Measurements from ENCODE around the gene B4GALNT3.

B4GALNT3 gene

DNA sequence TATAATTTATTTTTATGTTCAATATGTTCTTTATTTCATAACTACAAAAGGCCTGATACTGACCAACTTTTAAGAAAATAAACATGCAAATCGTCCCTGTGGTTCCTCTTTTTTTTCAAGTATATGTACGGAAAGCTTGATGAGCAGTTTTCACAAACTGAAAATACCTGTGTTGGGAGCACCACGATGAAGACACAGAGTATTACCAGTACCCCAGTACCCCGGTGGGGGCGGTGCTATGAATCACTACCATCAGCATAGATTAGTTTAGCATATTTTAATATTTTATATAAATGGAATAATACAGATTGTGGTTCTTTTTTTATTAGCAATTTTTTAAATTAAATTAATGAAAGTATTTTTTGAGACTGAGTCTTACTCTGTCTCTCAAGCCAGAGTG, 7.0 kb downstream of the B4GALNT3 start:
- DNase-seq (ENCODE audit: low spot score): no peak
- TF ChIP-seq, protein P1, sequence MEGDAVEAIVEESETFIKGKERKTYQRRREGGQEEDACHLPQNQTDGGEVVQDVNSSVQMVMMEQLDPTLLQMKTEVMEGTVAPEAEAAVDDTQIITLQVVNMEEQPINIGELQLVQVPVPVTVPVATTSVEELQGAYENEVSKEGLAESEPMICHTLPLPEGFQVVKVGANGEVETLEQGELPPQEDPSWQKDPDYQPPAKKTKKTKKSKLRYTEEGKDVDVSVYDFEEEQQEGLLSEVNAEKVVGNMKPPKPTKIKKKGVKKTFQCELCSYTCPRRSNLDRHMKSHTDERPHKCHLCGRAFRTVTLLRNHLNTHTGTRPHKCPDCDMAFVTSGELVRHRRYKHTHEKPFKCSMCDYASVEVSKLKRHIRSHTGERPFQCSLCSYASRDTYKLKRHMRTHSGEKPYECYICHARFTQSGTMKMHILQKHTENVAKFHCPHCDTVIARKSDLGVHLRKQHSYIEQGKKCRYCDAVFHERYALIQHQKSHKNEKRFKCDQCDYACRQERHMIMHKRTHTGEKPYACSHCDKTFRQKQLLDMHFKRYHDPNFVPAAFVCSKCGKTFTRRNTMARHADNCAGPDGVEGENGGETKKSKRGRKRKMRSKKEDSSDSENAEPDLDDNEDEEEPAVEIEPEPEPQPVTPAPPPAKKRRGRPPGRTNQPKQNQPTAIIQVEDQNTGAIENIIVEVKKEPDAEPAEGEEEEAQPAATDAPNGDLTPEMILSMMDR (IDR thresholded peaks at IDR 0.05; ENCODE audit: borderline replicate concordance, control extremely low read depth, extremely low read depth, insufficient read depth, missing control alignments): no peak
- in situ Hi-C loops (cut with MboI; ENCODE audit: low sequenced_read_pairs, unreplicated experiment): no loop called here

DNA sequence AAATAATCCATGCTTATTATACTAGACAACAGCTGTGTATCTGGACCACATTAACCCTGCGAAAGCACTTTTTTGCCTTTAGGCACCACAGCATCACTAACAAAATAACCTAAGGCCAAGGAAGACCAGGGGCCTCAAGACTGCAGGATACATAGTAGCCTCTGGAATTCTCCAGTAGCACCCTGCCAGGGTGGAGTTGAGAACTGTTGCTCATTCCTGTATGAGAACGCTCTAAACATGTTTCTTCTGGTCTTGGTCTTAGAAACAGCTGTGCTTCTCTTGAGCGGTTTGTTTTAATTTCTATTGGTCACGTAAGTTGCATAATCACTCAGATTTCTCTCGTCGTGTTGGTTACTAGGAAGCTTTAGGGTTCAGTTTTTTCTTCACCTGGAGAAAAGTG, 7.9 kb downstream of the B4GALNT3 start:
- TF ChIP-seq, protein P1 (IDR thresholded peaks at IDR 0.05; ENCODE audit: borderline replicate concordance, control extremely low read depth, extremely low read depth, insufficient read depth, missing control alignments): no peak

DNA sequence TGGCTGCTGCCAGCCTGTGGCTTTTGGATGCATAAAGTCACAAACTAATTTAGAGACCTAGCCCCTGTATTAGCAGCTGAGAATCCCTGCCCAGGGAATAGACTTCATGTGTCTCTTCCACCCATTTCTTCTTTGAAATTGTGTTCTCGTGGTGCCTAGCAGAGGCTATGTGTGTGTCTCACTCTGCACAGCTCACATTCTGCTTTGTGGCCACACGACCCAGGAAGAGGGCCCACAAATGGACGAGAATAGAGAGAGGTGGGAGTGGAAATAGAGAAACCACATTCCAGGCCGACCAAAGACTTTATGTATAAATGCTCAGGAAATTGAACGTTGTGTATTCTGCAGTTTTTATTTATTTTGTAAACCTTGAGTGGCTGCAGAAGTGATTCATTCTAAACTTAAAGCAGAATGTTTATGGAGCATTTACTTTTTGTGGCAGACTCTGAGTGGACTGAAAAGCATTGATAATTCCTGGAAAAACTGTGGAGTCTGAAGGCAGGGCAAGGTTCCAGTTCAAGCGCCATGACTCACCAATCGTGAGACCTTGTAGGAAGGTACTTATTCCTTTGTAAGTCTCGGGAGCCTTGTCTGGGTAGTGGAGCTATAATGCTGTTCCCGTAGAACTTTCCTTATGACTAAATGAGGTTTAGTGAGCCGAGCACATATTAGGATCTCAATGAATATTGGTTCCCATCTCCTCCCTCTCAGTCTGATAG, 9.1 kb downstream of the B4GALNT3 start:
- TF ChIP-seq, protein P1 (IDR thresholded peaks at IDR 0.05; ENCODE audit: borderline replicate concordance, control extremely low read depth, extremely low read depth, insufficient read depth, missing control alignments): no peak

More for the DNA sequence above, 7.9 kb downstream of the B4GALNT3 start:
- in situ Hi-C loops (cut with MboI; ENCODE audit: low sequenced_read_pairs, unreplicated experiment): no loop called here
- no peak for DNase-seq (ENCODE audit: low spot score)

DNA sequence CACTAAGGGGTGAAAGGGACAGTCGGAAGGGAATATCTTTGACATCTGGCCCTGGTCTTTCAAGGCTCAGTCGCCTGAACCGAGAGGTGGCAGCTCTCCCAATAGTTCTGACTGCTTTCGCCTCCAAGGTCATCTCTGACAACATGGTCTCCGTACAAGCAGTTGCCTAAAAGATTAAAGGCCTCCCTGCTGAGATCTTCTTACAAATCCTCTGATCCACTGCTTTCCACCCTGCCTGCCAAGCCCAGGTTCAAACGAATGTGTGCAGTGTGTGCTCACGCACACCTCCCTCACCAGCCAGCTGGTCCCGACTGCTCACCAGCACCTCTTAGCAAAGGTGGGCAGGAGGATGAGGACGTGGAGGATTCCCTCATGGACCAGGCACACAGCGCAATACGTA, 10.4 kb downstream of the B4GALNT3 start:
- in situ Hi-C loops (cut with MboI; ENCODE audit: low sequenced_read_pairs, unreplicated experiment): no loop called here

More for the DNA sequence above, 9.1 kb downstream of the B4GALNT3 start:
- no peak for DNase-seq (ENCODE audit: low spot score)
- in situ Hi-C loops (cut with MboI; ENCODE audit: low sequenced_read_pairs, unreplicated experiment): no loop called here

DNA sequence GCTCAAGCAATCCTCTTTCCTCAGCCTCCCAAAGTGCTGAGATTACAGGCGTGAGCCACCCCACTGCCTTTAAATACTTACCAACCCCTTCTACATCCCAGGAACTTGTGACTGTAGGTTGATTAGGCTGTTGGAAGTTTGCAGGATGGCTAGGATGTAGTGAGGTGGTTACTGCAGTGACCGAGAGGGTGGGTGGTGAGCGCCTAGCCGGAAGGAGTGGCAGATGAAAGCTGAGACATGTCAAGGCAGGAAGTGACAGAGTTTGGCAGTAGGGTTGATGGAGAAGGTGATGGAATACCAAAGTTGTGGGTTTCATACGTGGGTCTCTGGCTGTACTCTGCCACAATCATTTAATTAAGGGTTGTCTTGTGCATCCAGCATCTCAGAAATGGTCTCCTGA, 13.5 kb downstream of the B4GALNT3 start:
- DNase-seq (ENCODE audit: low spot score): no peak
- in situ Hi-C loops (cut with MboI; ENCODE audit: low sequenced_read_pairs, unreplicated experiment): no loop called here
- TF ChIP-seq, protein P1 (IDR thresholded peaks at IDR 0.05; ENCODE audit: borderline replicate concordance, control extremely low read depth, extremely low read depth, insufficient read depth, missing control alignments): no peak

More for the DNA sequence above, 10.4 kb downstream of the B4GALNT3 start:
- DNase-seq (ENCODE audit: low spot score): no peak
- TF ChIP-seq, protein P1 (IDR thresholded peaks at IDR 0.05; ENCODE audit: borderline replicate concordance, control extremely low read depth, extremely low read depth, insufficient read depth, missing control alignments): no peak

DNA sequence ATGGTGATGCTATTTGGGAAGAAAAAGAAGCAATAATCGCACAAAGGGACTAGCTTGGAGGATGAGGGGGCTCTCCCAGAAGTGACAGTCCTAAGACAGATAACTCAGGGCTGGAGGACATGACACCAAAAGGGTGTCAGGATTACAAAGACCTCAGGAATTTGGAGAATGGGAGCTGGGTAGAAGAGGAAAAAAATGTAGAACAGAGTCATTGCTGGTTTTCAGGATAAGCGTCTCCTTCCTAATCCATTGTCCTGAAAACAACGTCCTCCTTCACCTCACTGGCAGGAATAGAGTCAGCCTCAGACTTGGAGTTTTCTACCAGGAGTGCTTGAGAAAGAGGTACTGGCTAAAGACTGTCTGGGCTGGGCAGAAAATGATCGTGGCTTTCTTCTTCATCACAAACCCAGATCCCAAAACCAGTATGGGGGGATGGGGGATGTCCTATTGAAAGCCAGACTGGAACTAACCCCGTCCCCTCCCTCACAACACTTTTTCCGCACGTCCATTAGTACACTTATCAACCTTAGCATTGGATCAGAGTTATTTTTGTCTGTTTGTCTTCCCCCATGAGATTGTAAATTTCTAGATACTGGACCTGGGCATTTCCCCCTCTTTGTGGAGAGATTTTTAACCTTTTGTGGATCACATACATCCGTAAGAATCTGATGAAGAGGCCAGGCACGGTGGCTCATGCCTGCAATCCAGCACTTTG, 14.3 kb downstream of the B4GALNT3 start:
- in situ Hi-C loops (cut with MboI; ENCODE audit: low sequenced_read_pairs, unreplicated experiment): no loop called here
- DNase-seq (ENCODE audit: low spot score): no peak
- TF ChIP-seq, protein P1 (IDR thresholded peaks at IDR 0.05; ENCODE audit: borderline replicate concordance, control extremely low read depth, extremely low read depth, insufficient read depth, missing control alignments): no peak
